ENCODE data around the gene NPBWR2.

- no peak for TF ChIP-seq CTCF (IDR thresholded peaks at IDR 0.05)
- no peak for TF ChIP-seq POLR2A (IDR thresholded peaks at IDR 0.05)
Observed at GRCh38 chr20:64150756-64151632, 43.6 kb upstream of the NPBWR2 start.
